H1 (cell line): ENCODE measurements around the gene ARSB. TPM values are rescaled to one million over a fixed set of nuclear protein-coding genes. Genes with fewer than 3 reads are reported as not detected.

Experiments used
- CTCF ChIA-PET: fragments of 300-600 bp; sonication (Branson Sonifier 250); formaldehyde crosslinking; loops from one replicate; lab custom pipeline; 2021; ENCODE audit not compliant: partially characterized antibody; lab: Charles Lee
- POLR2A ChIA-PET: fragments of 300-600 bp; sonication (Branson Sonifier 250); formaldehyde crosslinking; loops from one replicate; lab custom pipeline; 2021; ENCODE audit warnings: inconsistent platforms; ENCODE audit not compliant: partially characterized antibody; lab: Charles Lee
- DNase-seq, 2 experiments: peaks; one replicate each; pipeline versions ENCODE4 v3.0.0 to v3.0.0-alpha.2; 2010 to 2022; ENCODE audit warnings: low spot score in 2 of 2, low read depth in 1 of 2, mixed read lengths in 1 of 2
- FAIRE-seq: peaks from 2 replicates; lab custom pipeline; 2011; peaks lifted over from hg19 to GRCh38; lab: Jason Lieb, UNC
- H2AFZ ChIP-seq: 2 replicates; pipeline ENCODE4 v1.8.1; 2012; ENCODE audit warnings: low read length, inconsistent platforms
- H2AK5ac ChIP-seq: 2 replicates; pipeline ENCODE4 v1.6.1; 2013; ENCODE audit warnings: low read depth, low read length
- H2BK120ac ChIP-seq: replicated peaks from 2 replicates; pipeline ENCODE3; 2013; ENCODE audit warnings: low read depth, low read length, inconsistent platforms
- H2BK12ac ChIP-seq: 2 replicates; pipeline ENCODE4 v1.6.1; 2013; ENCODE audit warnings: low read depth, low read length
- H2BK15ac ChIP-seq: 2 replicates; pipeline ENCODE4 v1.6.1; 2013; ENCODE audit warnings: low read length
- H2BK20ac ChIP-seq: 2 replicates; pipeline ENCODE4 v1.6.1; 2013; ENCODE audit warnings: low read length
- H2BK5ac ChIP-seq: 2 replicates; pipeline ENCODE4 v1.6.1; 2013; ENCODE audit warnings: low read depth, low read length
- H3K14ac ChIP-seq: 2 replicates; pipeline ENCODE4 v1.6.1; 2013; ENCODE audit warnings: inconsistent platforms; ENCODE audit not compliant: insufficient read length
- H3K18ac ChIP-seq: 2 replicates; pipeline ENCODE4 v1.6.1; 2013; ENCODE audit warnings: low read length; ENCODE audit errors: extremely low read depth
- H3K23ac ChIP-seq: 2 replicates; pipeline ENCODE4 v1.6.1; 2013; ENCODE audit warnings: inconsistent platforms; ENCODE audit not compliant: insufficient read length
- H3K23me2 ChIP-seq: 2 replicates; pipeline ENCODE4 v1.6.1; 2013; ENCODE audit warnings: low read depth, low read length
- H3K27ac ChIP-seq: 2 replicates; pipeline ENCODE4 v1.6.1; 2011; ENCODE audit warnings: low read depth, low read length, inconsistent platforms
- H3K27me3 ChIP-seq, 4 experiments: replicated peaks in 1 of 4; 1 replicate in 1 of 4; 2 replicates in 3 of 4; pipeline versions ENCODE4 v1.6.1 to v1.8.1; 2011 to 2013; ENCODE audit warnings: low read length in 3 of 4, mild to moderate bottlenecking in 3 of 4, inconsistent platforms in 2 of 4, mixed read lengths in 2 of 4, moderate library complexity in 1 of 4; ENCODE audit not compliant: control insufficient read depth in 3 of 4, insufficient read depth in 3 of 4; ENCODE audit errors: extremely low read depth in 1 of 4
- H3K36me3 ChIP-seq, 4 experiments: 2 replicates each; pipeline versions ENCODE4 v1.6.1 to v1.8.1; 2011 to 2013; ENCODE audit warnings: mild to moderate bottlenecking in 4 of 4, low read length in 3 of 4, moderate library complexity in 2 of 4, control low read depth in 1 of 4, inconsistent platforms in 1 of 4; ENCODE audit not compliant: insufficient read depth in 4 of 4, control insufficient read depth in 2 of 4
- H3K4ac ChIP-seq: replicated peaks from 2 replicates; pipeline ENCODE3; 2013; ENCODE audit warnings: low read length, low read depth, mixed read lengths, inconsistent platforms; ENCODE audit not compliant: insufficient read length
- H3K4me1 ChIP-seq, 4 experiments: replicated peaks in 1 of 4; 1 replicate in 1 of 4; 2 replicates in 3 of 4; pipeline versions ENCODE4 v1.6.1 to v1.8.1; 2011 to 2013; ENCODE audit warnings: low read length in 3 of 4, inconsistent platforms in 2 of 4, mixed read lengths in 1 of 4; ENCODE audit not compliant: insufficient read depth in 4 of 4, control insufficient read depth in 3 of 4
- H3K4me2 ChIP-seq, 2 experiments: 2 replicates each; pipeline versions ENCODE4 v1.6.1 to v1.8.1; 2011 to 2013; ENCODE audit warnings: low read depth in 2 of 2, low read length in 2 of 2, control low read depth in 1 of 2, inconsistent platforms in 1 of 2, mild to moderate bottlenecking in 1 of 2; ENCODE audit not compliant: insufficient read depth in 1 of 2
- H3K4me3 ChIP-seq, 4 experiments: fragments of 200-600, 300-600 bp in 1 of 4; sonication (generic), shearing (Covaris generic), sonication (Bioruptor Twin) in 1 of 4; 2 replicates each; pipeline versions ENCODE4 v1.5.1 to v1.8.1; 2011 to 2016; ENCODE audit warnings: low read length in 4 of 4, low read depth in 3 of 4, control low read depth in 2 of 4, inconsistent platforms in 2 of 4, mild to moderate bottlenecking in 2 of 4, mixed read lengths in 1 of 4, moderate library complexity in 1 of 4; ENCODE audit not compliant: insufficient read depth in 2 of 4; ENCODE audit errors: extremely low read depth in 1 of 4
- H3K56ac ChIP-seq: replicated peaks from 2 replicates; pipeline ENCODE3; 2013; ENCODE audit warnings: low read depth, mild to moderate bottlenecking, mixed read lengths, low read length, inconsistent platforms; ENCODE audit not compliant: insufficient read length
- H3K79me1 ChIP-seq: 2 replicates; pipeline ENCODE4 v1.6.1; 2013; ENCODE audit warnings: low read depth, low read length, control low read depth
- H3K79me2 ChIP-seq, 2 experiments: 2 replicates each; pipeline versions ENCODE4 v1.6.1 to v1.8.1; 2012 to 2013; ENCODE audit warnings: low read length in 2 of 2, mild to moderate bottlenecking in 2 of 2, inconsistent platforms in 1 of 2; ENCODE audit not compliant: insufficient read depth in 2 of 2, control insufficient read depth in 1 of 2
- H3K9ac ChIP-seq, 4 experiments: replicated peaks in 1 of 4; 1 replicate in 1 of 4; 2 replicates in 3 of 4; pipeline versions ENCODE4 v1.6.1 to v1.8.1; 2011 to 2013; ENCODE audit warnings: low read depth in 3 of 4, low read length in 3 of 4, control low read depth in 2 of 4, mild to moderate bottlenecking in 2 of 4, moderate library complexity in 2 of 4, inconsistent platforms in 1 of 4; ENCODE audit errors: extremely low read depth in 1 of 4
- H3K9me3 ChIP-seq, 2 experiments: 2 replicates each; pipeline versions ENCODE4 v1.6.1 to v1.8.1; 2012 to 2013; ENCODE audit warnings: mild to moderate bottlenecking in 2 of 2, moderate library complexity in 2 of 2, control low read depth in 1 of 2, inconsistent platforms in 1 of 2, low read depth in 1 of 2, low read length in 1 of 2, mixed read lengths in 1 of 2; ENCODE audit not compliant: insufficient read depth in 2 of 2
- H4K20me1 ChIP-seq, 2 experiments: replicated peaks in 1 of 2; 2 replicates each; pipeline versions ENCODE3 to v1.8.1; 2011 to 2013; ENCODE audit warnings: inconsistent platforms in 2 of 2, low read length in 2 of 2, mild to moderate bottlenecking in 1 of 2; ENCODE audit not compliant: insufficient read depth in 2 of 2, control insufficient read depth in 1 of 2
- H4K5ac ChIP-seq: 2 replicates; pipeline ENCODE4 v1.6.1; 2013; ENCODE audit warnings: low read length, low read depth, mixed read lengths, inconsistent platforms; ENCODE audit not compliant: insufficient read length
- H4K8ac ChIP-seq: 2 replicates; pipeline ENCODE4 v1.8.0; 2013; ENCODE audit warnings: mild to moderate bottlenecking, moderate library complexity, low read length, inconsistent platforms; ENCODE audit not compliant: insufficient read depth; ENCODE audit errors: extremely low read depth
- H4K91ac ChIP-seq: replicated peaks from 2 replicates; pipeline ENCODE3; 2013; ENCODE audit warnings: low read length, mixed read lengths, inconsistent platforms; ENCODE audit not compliant: insufficient read length
- CEBPB ChIP-seq: IDR thresholded peaks from 2 replicates; pipeline ENCODE4 v1.6.1; 2012; ENCODE audit warnings: low read depth, low read length
- CHD2 ChIP-seq: IDR thresholded peaks from 2 replicates; pipeline ENCODE4 v1.6.1; 2012; ENCODE audit warnings: low read length, improper control_type of control experiment
- CTBP2 ChIP-seq: IDR thresholded peaks from 2 replicates; pipeline ENCODE4 v1.7.0; 2011; ENCODE audit warnings: borderline replicate concordance, mild to moderate bottlenecking, moderate library complexity, mixed read lengths, low read length; ENCODE audit not compliant: insufficient read depth, insufficient read length
- EGR1 ChIP-seq: IDR thresholded peaks from 2 replicates; pipeline ENCODE4 v1.6.1; 2011; ENCODE audit warnings: low read depth, low read length, borderline replicate concordance
- JUN ChIP-seq: IDR thresholded peaks from 2 replicates; pipeline ENCODE4 v1.6.1; 2011; ENCODE audit warnings: low read depth, mild to moderate bottlenecking, improper control_type of control experiment, low read length
- KDM5A ChIP-seq: fragments of 200-600 bp; IDR thresholded peaks from 2 replicates; pipeline ENCODE4 v1.7.1; 2012; ENCODE audit warnings: mild to moderate bottlenecking, low read length, inconsistent platforms, mixed read lengths
- NANOG ChIP-seq: IDR thresholded peaks from 2 replicates; pipeline ENCODE4 v1.6.1; 2011; ENCODE audit warnings: low read length, low read depth, mild to moderate bottlenecking, inconsistent platforms; ENCODE audit not compliant: insufficient read depth, poor library complexity, severe bottlenecking
- RFX5 ChIP-seq: IDR thresholded peaks from 2 replicates; pipeline ENCODE4 v1.6.1; 2011; ENCODE audit warnings: low read depth, low read length, improper control_type of control experiment, borderline replicate concordance
- RXRA ChIP-seq: IDR thresholded peaks from 2 replicates; pipeline ENCODE4 v1.6.1; 2011; ENCODE audit warnings: low read depth, mild to moderate bottlenecking, low read length, moderate library complexity; ENCODE audit not compliant: insufficient read depth
- SAP30 ChIP-seq: fragments of 300-600 bp; sonication (generic); IDR thresholded peaks from 2 replicates; pipeline ENCODE4 v1.7.1; 2012; ENCODE audit warnings: low read length, moderate library complexity, mild to moderate bottlenecking, inconsistent platforms; ENCODE audit not compliant: insufficient read depth, insufficient replicate concordance
- SP2 ChIP-seq: IDR thresholded peaks from 2 replicates; pipeline ENCODE4 v1.6.1; 2012; ENCODE audit warnings: mild to moderate bottlenecking, low read length, inconsistent platforms
- WGBS, 2 experiments: shearing (Covaris generic) in 1 of 2; methylation state at CpG; one replicate each; pipeline versions ENCODE4 v1.1.6 to v1.1.7; 2013 to 2015; ENCODE audit warnings: low lambda C conversion rate in 2 of 2, mixed read lengths in 2 of 2, inconsistent platforms in 1 of 2, low coverage in 1 of 2, missing lambda C conversion rate in 1 of 2; ENCODE audit not compliant: insufficient replicate concordance in 2 of 2, insufficient coverage in 1 of 2, insufficient read length in 1 of 2; ENCODE audit errors: extremely low coverage in 1 of 2, missing lambda C conversion rate in 1 of 2; 5-methylcytosine and 5-hydroxymethylcytosine counted together
- polyA plus RNA-seq, 7 experiments: library from polyadenylated mRNA; depleted of rRNA in 3 of 7; stranded (reverse) in 5 of 7; unstranded in 2 of 7; fragments of >200 nt in 5 of 7; fragments of 200-250 nt in 2 of 7; gene quantifications; 1 replicate in 5 of 7; 2 replicates in 1 of 7; 4 replicates in 1 of 7; pipeline versions ENCODE4 v1.2.1 to v1.2.3, GENCODE V29; 2011 to 2013; ENCODE audit warnings: missing spikeins in 2 of 7, mixed read lengths in 2 of 7
- total RNA-seq: library from RNA; stranded (reverse); fragmentation: NEBNext Ultra II Directional; extraction: Animal tissue kit (Norgen Biotek cat#: 25700); gene quantifications from 2 replicates; pipeline ENCODE4 v1.2.1, GENCODE V29; 2021

ARSB gene
- total and polyA plus RNA-seq, 2 of the 8 experiments (the other 6 are each of a cell fraction or from before 2014, with no cell fraction given), result 6.4 to 13.9 TPM

DNA sequence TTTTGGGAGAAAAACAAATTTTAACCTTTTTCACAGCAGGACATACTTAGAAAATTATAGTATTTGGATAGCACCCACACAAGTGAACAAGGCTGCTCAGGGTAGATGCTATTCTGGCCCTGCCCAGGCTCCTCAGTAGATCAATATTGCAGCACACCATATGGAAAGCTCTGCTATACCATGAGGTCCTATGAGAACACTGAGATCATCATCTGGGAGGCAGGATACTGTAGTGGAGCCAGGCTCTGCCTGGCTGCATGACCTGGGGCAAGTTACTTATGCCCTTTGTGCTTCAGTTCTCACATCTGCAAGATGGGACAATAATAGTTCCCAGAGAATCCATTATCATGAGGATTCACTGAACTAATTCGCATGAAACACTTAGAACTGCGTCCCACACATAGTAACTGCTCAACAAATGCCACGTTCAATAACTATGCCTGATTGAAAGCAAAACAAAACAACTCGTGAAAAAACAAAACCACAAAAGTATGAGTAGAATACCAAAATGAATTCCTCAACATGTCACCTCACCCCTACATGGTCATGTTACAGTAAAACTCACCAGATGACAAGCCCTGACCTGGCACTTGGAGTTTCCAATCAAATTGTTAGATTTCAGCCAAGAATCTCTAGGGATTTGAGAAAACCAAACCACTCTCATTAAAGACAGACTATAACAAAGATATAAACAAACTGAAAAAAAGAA lies 31.9 kb downstream of the ARSB start:
- Histone ChIP-seq H4K20me1 (no peaks in the 10 kb centered on the region), H3K4me2 (no peak overlapping the region), H3K23ac (no peak overlapping the region), H3K4ac (no peak overlapping the region), H4K8ac (no peak overlapping the region), H3K4me1 (no peaks in the 10 kb centered on the region), H3K9ac (no peak overlapping the region), H3K36me3 (no peaks in the 10 kb centered on the region), H2BK5ac (no peak overlapping the region), H4K91ac (no peak overlapping the region), H3K56ac (no peak overlapping the region), H3K18ac (no peak overlapping the region), H3K14ac (no peak overlapping the region), H3K79me1 (no peaks in the 10 kb centered on the region), H3K27ac (no peak overlapping the region), H2BK15ac (no peak overlapping the region), H2AK5ac (no peak overlapping the region), H2BK120ac (no peak overlapping the region), H2AFZ (no peak overlapping the region), H2BK12ac (no peak overlapping the region), H3K23me2 (no peaks in the 10 kb centered on the region), H3K79me2 (no peaks in the 10 kb centered on the region), H2BK20ac (no peak overlapping the region), H3K9me3 (no peaks in the 10 kb centered on the region), H4K5ac (no peak overlapping the region), H3K27me3 (no peaks in the 10 kb centered on the region), H3K4me3 (no peak overlapping the region)
- POLR2A ChIA-PET, result no interaction called here
- CTCF ChIA-PET, result interaction anchor here (0.6 kb wide), 1 partner anchor 319 kb away, joined by 3 read pairs; no protein-coding TSS in a partner anchor
- no peak for DNase-seq
- no peak for TF ChIP-seq KDM5A
- no peak for TF ChIP-seq SP2
- TF ChIP-seq JUN, result no peak
- TF ChIP-seq EGR1, result no peak
- no peak for TF ChIP-seq NANOG
- TF ChIP-seq SAP30, result no peak
- TF ChIP-seq CTBP2, result no peak
- TF ChIP-seq CHD2, result no peak
- TF ChIP-seq RFX5, result no peak
- no peak for TF ChIP-seq RXRA
- no peak for TF ChIP-seq CEBPB
- 83% methylated on average over 4 of the region's 4 CpGs; no CpG with 5 or more reads in 1 of the 2 experiments for WGBS, 2 experiments
- no peak for FAIRE-seq
